ENCODE results near the gene TTC7B. TPM values are rescaled to one million over a fixed set of nuclear protein-coding genes. Genes with fewer than 3 reads are reported as not detected.

The TTC7B gene
- total and polyA plus RNA-seq, 2 donors (not counting 1 experiment from before 2014, with no cell fraction given), result 0.36 to 3.2 TPM

- DNase-seq, result no peak
- no peak overlapping the region for H2AFZ ChIP-seq (ENCODE audit: insufficient read depth, low read depth, low read length, poor library complexity, severe bottlenecking)
- H3K36me3 ChIP-seq (replicated peaks in 1 of 2; ENCODE audit: control extremely low read depth in 1 of 2, control insufficient read depth in 1 of 2, extremely low read depth in 1 of 2, insufficient read depth in 2 of 2, low read length in 1 of 2), result no peaks in the 10 kb centered on the region
- no peaks in the 10 kb centered on the region for H3K4me1 ChIP-seq (ENCODE audit: control insufficient read depth in 2 of 2, insufficient read depth in 2 of 2, low read length in 2 of 2)
- no peaks in the 10 kb centered on the region for H3K9me3 Mint-ChIP-seq (ENCODE audit: insufficient read depth)
- no peak for ATAC-seq (ENCODE audit: low read depth)
- H3K79me2 ChIP-seq (ENCODE audit: control insufficient read depth, insufficient read depth, low read length), result no peaks in the 10 kb centered on the region
- H3K4me1 Mint-ChIP-seq, result no peaks in the 10 kb centered on the region
- H3K4me3 Mint-ChIP-seq, result no peak overlapping the region
- ChIA-PET CTCF (no interaction called here), POLR2A (no interaction called here)
- no peak for TF ChIP-seq EZH2 (IDR thresholded peaks at IDR 0.05; ENCODE audit: borderline replicate concordance, insufficient read depth, low read depth, low read length, poor library complexity, severe bottlenecking)
- TF ChIP-seq, protein P1, sequence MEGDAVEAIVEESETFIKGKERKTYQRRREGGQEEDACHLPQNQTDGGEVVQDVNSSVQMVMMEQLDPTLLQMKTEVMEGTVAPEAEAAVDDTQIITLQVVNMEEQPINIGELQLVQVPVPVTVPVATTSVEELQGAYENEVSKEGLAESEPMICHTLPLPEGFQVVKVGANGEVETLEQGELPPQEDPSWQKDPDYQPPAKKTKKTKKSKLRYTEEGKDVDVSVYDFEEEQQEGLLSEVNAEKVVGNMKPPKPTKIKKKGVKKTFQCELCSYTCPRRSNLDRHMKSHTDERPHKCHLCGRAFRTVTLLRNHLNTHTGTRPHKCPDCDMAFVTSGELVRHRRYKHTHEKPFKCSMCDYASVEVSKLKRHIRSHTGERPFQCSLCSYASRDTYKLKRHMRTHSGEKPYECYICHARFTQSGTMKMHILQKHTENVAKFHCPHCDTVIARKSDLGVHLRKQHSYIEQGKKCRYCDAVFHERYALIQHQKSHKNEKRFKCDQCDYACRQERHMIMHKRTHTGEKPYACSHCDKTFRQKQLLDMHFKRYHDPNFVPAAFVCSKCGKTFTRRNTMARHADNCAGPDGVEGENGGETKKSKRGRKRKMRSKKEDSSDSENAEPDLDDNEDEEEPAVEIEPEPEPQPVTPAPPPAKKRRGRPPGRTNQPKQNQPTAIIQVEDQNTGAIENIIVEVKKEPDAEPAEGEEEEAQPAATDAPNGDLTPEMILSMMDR (IDR thresholded peaks at IDR 0.05), result no peak
- H3K27me3 ChIP-seq (replicated peaks in 1 of 4; ENCODE audit: control extremely low read depth in 1 of 4, control insufficient read depth in 3 of 4, insufficient read depth in 4 of 4, low read length in 3 of 4), result no peaks in the 10 kb centered on the region
- intact Hi-C loops (cut with micrococcal nuclease), result no loop called here
- no peak overlapping the region for H3K9ac ChIP-seq (ENCODE audit: low read length)
- no peaks in the 10 kb centered on the region for H4K20me1 ChIP-seq (ENCODE audit: control insufficient read depth, insufficient read depth, low read length, poor library complexity, severe bottlenecking)
- no peak overlapping the region for H3K27ac Mint-ChIP-seq
- WGBS (ENCODE audit: insufficient coverage), result 86% methylated on average over 9 of the region's 13 CpGs
- no peak overlapping the region for H3K4me3 ChIP-seq (ENCODE audit: control extremely low read depth in 1 of 5, extremely low read depth in 1 of 5, insufficient read depth in 1 of 5, low read depth in 2 of 5, low read length in 4 of 5)
- no peak overlapping the region for H3K4me2 ChIP-seq (replicated peaks; ENCODE audit: low read depth, low read length, poor library complexity, severe bottlenecking)
- no peak overlapping the region for H3K27ac ChIP-seq (ENCODE audit: low read length in 2 of 2)
- no peaks in the 10 kb centered on the region for H3K9me3 ChIP-seq (ENCODE audit: control extremely low read depth in 1 of 3, control insufficient read depth in 2 of 3, insufficient read depth in 1 of 3, low read length in 2 of 3)
- H3K27me3 Mint-ChIP-seq, result no peaks in the 10 kb centered on the region
Observed at GRCh38 chr14:90571149-90571947, 244.9 kb downstream of the TTC7B start.

- H3K4me3 ChIP-seq (ENCODE audit: control extremely low read depth in 1 of 5, extremely low read depth in 1 of 5, insufficient read depth in 1 of 5, low read depth in 2 of 5, low read length in 4 of 5), result no peak overlapping the region
- no peaks in the 10 kb centered on the region for H3K9me3 ChIP-seq (ENCODE audit: control extremely low read depth in 1 of 3, control insufficient read depth in 2 of 3, insufficient read depth in 1 of 3, low read length in 2 of 3)
- no peaks in the 10 kb centered on the region for H3K36me3 ChIP-seq (replicated peaks in 1 of 2; ENCODE audit: control extremely low read depth in 1 of 2, control insufficient read depth in 1 of 2, extremely low read depth in 1 of 2, insufficient read depth in 2 of 2, low read length in 1 of 2)
- no peaks in the 10 kb centered on the region for H3K27me3 ChIP-seq (replicated peaks in 1 of 4; ENCODE audit: control extremely low read depth in 1 of 4, control insufficient read depth in 3 of 4, insufficient read depth in 4 of 4, low read length in 3 of 4)
- intact Hi-C loops (cut with micrococcal nuclease), result no loop called here
- DNase-seq (no peak), ATAC-seq (ENCODE audit: low read depth) (no peak)
- no peak overlapping the region for H3K4me3 Mint-ChIP-seq
- no peaks in the 10 kb centered on the region for H3K4me1 ChIP-seq (ENCODE audit: control insufficient read depth in 2 of 2, insufficient read depth in 2 of 2, low read length in 2 of 2)
- no peak overlapping the region for H3K27ac Mint-ChIP-seq
- no peak overlapping the region for H2AFZ ChIP-seq (ENCODE audit: insufficient read depth, low read depth, low read length, poor library complexity, severe bottlenecking)
- CTCF ChIA-PET, result no interaction called here
- H4K20me1 ChIP-seq (ENCODE audit: control insufficient read depth, insufficient read depth, low read length, poor library complexity, severe bottlenecking), result no peaks in the 10 kb centered on the region
- H3K9ac ChIP-seq (ENCODE audit: low read length), result no peak overlapping the region
- H3K27ac ChIP-seq (ENCODE audit: low read length in 2 of 2), result no peak overlapping the region
- no peaks in the 10 kb centered on the region for H3K79me2 ChIP-seq (ENCODE audit: control insufficient read depth, insufficient read depth, low read length)
- H3K4me1 Mint-ChIP-seq, result no peaks in the 10 kb centered on the region
- WGBS (ENCODE audit: insufficient coverage), result 97% methylated on average over 17 of the region's 17 CpGs
- no peaks in the 10 kb centered on the region for H3K9me3 Mint-ChIP-seq (ENCODE audit: insufficient read depth)
- H3K27me3 Mint-ChIP-seq, result no peaks in the 10 kb centered on the region
- POLR2A ChIA-PET, result no interaction called here
- no peak for TF ChIP-seq EZH2 (IDR thresholded peaks at IDR 0.05; ENCODE audit: borderline replicate concordance, insufficient read depth, low read depth, low read length, poor library complexity, severe bottlenecking)
- TF ChIP-seq, protein P1 (IDR thresholded peaks at IDR 0.05), result no peak
- no peak overlapping the region for H3K4me2 ChIP-seq (replicated peaks; ENCODE audit: low read depth, low read length, poor library complexity, severe bottlenecking)
Observed at GRCh38 chr14:90570461-90570860, 245.8 kb downstream of the TTC7B start.
